HG02970 (cell line): Measurements from ENCODE around the gene TBX2.

ENCODE experiments used
- ATAC-seq: cut with Tn5 transposase; IDR thresholded peaks from one replicate; pipeline ENCODE4 v1.9.1; 2021; ENCODE audit warnings: mild to moderate bottlenecking, moderate library complexity, moderate number of reproducible peaks; ENCODE audit not compliant: unreplicated experiment, low FRiP score

The TBX2 gene

GRCh38 chr17:61400066-61400716 is 548 bp downstream of the TBX2 start:
- no peak for ATAC-seq

GRCh38 chr17:61400717-61401388 is 1.2 kb downstream of the TBX2 start:
- ATAC-seq: no peak

GRCh38 chr17:61401389-61402072 is 1.9 kb downstream of the TBX2 start:
- ATAC-seq: no peak

DNA sequence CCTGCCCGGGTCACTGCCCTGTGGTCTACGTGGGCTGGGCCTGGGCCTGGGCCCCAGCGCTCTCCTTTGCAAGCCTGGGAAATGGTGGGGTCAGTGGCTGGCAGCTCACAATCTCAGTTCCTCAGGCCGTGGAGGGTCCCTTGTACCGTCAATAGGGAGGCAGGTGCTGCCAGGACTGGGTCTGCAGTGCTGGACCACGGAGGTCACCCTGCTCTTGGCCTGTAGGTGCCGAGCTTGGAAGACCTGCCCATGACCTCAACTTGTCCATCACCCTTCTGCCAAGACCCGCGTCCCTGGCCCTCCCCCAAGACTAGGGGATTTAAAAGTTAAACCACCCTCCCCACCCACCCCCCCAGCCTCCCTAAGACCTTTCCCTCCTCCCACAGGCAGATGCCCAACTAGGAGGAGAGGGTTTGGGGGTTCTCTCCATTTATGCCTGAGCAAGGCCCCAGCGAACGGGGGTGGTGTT is 2.5 kb downstream of the TBX2 start:
- ATAC-seq: no peak

DNA sequence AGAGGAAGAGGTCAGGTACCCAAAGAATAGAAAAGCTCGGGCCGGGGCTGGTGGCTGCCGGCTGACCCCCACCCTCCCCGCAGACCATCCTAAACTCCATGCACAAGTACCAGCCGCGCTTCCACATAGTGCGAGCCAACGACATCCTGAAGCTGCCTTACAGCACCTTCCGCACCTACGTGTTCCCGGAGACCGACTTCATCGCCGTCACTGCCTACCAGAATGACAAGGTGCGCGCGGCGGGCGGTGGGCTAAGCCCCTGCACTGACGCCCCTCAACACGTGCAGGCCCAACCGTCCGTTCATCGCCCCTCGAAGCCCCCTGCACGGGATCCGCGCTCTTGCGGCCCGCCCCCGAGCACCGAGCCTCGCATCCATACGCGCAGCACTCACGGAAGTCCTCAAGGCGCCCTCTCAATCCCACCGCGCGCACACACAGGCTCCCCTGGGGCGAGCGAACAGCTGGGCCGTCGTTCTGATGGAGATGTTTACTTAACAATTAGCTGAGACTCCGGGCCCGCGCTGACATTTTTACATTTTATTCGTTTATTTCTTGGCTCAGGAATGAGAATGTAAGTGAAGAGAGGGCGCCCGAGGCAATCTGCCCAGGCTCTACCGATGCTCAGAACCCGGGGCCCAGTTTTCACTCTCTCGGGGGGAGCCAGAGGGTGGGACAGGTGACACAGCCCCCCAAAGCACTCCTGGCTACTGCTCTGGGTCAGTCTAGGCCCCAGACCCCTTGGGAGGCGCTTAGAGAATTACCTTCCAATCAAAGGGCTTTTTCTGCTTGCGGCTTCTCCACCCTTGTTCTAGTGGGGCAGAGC is 3.5 kb downstream of the TBX2 start:
- ATAC-seq: no peak

GRCh38 chr17:61403801-61404662 is 4.4 kb downstream of the TBX2 start:
- ATAC-seq: no peak

GRCh38 chr17:61404663-61404912 is 4.9 kb downstream of the TBX2 start:
- no peak for ATAC-seq

DNA sequence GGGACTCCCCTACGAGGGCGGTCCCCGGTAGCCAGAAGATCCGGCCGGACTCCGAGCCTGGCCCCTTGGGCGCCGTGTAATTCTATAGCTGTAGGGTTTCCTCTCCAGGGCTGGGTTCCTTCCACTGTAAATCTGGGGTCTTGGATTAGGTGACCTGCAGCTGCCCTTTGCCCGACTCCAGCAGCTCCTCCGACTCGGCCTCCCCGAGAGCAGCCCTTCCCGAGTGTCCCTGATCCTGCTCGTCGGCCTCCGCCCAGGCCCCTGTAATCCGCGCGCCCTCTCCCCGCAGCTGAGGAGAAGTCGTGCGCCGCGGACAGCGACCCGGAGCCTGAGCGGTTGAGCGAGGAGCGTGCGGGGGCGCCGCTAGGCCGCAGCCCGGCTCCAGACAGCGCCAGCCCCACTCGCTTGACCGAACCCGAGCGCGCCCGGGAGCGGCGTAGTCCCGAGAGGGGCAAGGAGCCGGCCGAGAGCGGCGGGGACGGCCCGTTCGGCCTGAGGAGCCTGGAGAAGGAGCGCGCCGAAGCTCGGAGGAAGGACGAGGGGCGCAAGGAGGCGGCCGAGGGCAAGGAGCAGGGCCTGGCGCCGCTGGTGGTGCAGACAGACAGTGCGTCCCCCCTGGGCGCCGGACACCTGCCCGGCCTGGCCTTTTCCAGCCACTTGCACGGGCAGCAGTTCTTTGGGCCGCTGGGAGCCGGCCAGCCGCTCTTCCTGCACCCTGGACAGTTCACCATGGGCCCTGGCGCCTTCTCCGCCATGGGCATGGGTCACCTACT is 5.5 kb downstream of the TBX2 start:
- no peak for ATAC-seq

GRCh38 chr17:61405686-61406536 is 6.3 kb downstream of the TBX2 start:
- no peak for ATAC-seq

GRCh38 chr17:61406537-61406845 is 6.8 kb downstream of the TBX2 start:
- ATAC-seq: no peak

DNA sequence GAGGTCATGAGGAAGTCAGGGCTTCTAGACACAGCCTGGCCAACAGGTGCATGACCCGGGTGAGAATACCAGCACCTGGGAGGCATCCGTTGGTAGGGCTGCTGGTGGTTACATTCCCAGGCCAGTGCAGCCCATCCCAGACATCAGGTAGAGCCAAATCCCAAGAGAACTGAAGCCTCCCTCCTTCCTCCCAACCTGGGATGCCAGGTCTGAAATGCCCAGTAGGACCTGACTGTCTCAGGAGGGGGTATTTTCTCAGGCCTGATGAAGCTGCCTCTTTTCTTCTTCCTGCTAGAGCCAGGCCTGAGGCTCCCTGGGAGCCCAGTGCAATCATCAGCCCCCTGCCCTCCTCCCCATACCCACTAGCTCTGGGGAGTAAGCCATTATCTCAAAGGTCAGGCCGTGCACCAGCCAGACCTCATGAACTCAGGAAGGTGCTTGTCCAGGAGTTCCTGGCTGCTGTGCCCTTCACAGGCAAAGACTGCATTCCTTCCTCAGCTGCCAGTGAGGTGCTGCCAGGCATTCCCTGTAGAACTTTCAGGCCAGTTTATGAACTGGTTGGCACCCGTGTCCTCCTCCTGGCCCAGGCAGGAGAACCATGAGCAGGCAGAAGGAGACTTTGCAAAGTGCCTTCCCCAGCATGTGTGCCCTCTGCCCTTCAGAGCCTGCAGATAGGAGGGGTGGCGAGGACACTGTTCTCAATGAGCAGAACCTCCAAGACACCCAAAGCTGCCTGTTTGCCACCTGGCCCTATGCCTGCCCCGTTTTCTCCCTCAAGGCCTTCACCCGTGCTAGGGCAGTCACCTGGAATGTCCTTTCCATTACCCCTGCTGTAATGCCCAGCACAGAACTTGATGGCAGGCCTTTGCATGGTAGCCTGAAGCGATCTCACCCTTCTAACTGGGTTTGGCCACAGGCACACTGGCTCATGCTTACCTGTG is 7.6 kb downstream of the TBX2 start:
- no peak for ATAC-seq

DNA sequence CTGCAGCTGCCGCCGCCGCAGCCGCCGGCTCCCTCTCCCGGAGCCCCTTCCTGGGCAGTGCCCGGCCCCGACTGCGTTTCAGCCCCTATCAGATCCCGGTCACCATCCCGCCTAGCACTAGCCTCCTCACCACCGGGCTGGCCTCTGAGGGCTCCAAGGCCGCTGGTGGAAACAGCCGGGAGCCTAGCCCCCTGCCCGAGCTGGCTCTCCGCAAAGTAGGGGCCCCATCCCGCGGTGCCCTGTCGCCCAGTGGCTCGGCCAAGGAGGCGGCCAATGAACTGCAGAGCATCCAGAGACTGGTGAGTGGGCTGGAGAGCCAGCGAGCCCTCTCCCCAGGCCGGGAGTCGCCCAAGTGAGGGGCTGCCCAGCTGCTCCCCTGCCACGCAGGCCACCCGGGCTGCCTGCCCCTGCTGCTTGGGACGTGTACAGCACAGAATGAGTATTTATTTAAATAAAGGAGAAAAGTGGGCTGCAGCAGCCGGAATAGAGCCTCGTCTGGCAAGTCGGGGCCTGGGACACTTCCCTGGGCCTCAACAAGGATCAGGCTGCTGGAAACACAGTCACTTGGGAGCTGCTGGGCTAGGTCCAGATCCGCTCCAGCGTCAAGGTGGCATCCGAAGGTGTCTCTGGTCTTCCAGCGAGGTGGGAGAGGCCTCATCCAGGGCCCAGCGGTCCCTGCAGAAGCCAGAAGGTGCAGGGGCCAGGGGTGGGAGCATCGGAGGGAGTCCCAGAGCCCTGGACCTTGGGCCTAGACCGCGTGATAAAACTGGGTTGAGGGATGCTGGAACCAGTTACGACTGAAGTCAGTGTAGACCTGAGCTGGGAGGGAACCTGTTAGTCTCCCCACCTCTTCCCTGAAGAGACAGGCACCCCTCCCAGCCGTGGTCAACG is 8.8 kb downstream of the TBX2 start:
- ATAC-seq: no peak

DNA sequence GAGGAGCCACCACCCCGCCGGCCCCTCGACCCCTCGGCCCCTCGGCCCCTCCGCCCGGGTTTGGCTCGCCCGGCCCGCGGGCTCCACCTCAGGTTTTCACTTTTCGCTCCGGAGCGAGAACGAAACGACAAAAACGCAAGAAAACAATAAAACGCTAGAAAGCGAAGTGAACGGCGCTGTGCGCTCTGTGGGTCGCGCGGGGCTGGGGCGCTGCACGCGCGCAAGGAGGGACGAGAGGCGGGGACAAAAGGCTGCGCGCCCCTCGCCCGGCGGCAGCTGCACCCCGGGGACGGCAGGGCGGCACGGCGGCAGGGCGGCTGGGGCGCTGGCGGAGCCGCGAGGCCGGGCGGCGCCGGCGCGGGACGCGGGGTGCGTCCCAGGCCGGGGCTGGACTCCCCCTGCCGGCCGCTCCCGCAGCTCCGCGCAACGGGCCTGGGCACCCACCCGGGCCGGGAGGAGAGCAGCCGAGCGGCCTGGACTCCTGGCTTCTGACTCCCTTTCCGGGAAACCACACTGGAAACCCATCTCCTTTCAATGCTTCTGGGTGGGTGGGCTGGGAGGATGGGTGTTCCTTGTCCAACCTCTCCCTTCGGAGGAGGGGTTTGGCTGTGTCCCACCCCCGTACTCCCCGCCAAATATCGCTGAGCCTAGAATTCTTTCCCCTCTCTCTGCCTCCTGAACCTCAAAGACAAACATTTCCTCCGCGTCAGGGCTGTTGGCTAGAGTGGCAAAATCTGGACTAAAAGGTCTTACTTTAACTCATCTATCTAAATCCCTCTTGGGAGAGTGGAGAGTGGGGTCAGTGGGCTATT is 9.9 kb downstream of the TBX2 start:
- peak; percentile 40 for ATAC-seq

DNA sequence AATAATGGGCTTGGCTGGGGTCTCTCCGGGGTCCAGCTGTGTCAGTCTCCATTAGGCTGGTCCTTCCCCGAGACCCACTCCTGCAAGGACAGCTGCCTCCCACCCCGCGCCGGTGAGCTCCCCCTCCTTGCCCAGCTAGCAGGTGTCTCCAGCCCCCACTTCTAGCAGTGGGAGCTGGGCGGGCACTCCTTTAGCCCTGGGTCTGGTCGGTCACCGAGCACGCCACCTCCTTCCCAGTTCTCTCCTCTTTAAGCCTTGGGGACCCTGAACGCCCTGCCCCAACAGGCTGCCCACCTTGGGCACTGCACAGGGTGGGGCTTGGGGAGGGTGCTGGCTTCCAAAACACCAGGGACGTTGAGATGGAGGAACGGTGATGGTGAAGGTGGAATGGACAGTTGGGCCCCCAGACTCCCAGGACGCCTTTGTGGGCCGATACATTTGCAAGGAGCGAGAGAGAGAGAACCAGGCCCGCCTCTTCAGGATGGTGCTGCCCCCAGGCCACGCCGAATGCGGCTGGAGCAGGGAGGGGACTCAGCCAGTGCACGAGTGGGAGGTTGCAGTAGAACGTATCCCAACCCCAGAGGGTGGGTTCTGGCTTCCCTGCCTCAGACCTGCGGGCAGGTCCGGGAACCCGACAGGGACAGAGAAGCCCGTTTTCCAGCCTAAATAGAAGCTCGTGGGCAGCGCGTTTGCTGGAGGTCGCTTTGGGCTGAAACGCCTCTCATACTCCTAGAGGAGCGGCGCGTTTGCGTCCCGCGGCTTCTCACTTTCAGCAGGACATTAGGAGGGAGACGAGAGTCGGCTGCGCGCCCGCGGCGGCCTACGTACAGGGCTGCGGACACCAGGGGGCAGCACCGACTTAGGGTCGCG is 10.7 kb downstream of the TBX2 start:
- no peak for ATAC-seq

GRCh38 chr17:61411011-61411260 is 11.3 kb downstream of the TBX2 start:
- no peak for ATAC-seq
